Activated CD8-positive, alpha-beta memory T cell treated with anti-CD3 and anti-CD28 coated beads, Interleukin-2, amount 50 U/mL, for 24 hours (primary cell): Measurements from ENCODE around the gene IGSF9.
"Not testable (repeated sequence)": the region's sequence is repeated elsewhere in the genome, so short reads cannot be mapped to it uniquely, and the experiment has no call there.

Experiments
- DNase-seq: peaks from one replicate; pipeline ENCODE4 v3.0.0-alpha.2; 2020; ENCODE audit errors: extremely low read depth

IGSF9 gene

DNA sequence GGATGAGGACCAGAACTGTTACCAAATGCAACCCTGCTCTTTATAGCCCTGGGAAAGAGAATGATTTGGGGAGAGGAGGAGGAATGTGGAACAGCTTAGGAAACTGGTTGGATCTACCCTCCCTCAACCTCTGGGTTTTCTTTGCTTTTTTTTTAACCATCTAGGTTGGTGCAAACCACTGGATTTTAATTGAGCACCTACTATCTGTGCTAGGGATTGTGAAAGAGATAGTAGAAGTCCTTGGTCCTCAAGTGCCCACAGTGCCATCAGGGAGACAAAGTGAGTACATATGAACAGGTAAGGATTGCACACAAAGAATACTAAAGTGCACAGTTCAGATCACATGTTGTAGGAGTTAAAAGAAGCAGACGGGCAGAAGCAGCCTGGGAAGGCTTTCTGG, 24.8 kb downstream of the IGSF9 start:
- no peak for DNase-seq

- DNase-seq: no peak
Observed at GRCh38 chr1:159920202-159920601, 25.2 kb downstream of the IGSF9 start.

GRCh38 chr1:159919236-159919865, 26.1 kb downstream of the IGSF9 start:
- no peak for DNase-seq

GRCh38 chr1:159918352-159919200, 26.8 kb downstream of the IGSF9 start:
- DNase-seq: no peak

DNA sequence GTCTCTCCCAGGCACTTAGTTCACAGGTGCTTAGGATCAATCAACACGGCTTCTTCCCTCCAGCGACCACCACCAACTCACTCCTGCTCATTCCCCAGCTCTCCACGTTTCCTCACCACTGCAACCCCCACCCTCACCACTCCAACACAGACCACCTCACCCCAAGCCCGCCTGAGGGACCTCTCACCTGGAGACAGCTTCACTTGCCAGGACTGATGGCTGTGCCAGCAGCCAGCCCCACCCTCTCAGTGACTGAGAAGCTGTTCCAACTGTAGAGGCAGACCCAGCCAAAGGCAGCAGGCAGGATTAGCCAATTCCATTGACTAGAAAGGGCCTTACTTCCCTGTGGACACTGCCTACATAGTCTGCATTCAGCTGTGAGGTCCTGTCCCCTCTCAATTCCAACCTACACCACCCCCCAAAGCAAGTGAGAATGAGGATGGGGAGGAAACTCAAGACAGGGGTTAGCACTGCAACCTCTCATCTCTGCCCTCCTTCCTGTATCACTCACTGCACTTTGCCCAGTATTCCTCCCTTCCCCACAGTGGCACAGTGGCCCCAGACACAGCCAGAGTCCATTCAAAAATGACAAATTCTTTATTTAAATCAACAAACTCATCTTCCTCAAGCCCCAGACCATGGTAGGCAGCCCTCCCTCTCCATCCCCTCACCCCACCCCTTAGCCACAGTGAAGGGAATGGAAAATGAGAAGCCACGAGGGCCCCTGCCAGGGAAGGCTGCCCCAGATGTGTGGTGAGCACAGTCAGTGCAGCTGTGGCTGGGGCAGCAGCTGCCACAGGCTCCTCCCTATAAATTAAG, 27.7 kb downstream of the IGSF9 start:
- no peak for DNase-seq

GRCh38 chr1:159916242-159917051, 29.0 kb downstream of the IGSF9 start:
- no peak for DNase-seq

DNA sequence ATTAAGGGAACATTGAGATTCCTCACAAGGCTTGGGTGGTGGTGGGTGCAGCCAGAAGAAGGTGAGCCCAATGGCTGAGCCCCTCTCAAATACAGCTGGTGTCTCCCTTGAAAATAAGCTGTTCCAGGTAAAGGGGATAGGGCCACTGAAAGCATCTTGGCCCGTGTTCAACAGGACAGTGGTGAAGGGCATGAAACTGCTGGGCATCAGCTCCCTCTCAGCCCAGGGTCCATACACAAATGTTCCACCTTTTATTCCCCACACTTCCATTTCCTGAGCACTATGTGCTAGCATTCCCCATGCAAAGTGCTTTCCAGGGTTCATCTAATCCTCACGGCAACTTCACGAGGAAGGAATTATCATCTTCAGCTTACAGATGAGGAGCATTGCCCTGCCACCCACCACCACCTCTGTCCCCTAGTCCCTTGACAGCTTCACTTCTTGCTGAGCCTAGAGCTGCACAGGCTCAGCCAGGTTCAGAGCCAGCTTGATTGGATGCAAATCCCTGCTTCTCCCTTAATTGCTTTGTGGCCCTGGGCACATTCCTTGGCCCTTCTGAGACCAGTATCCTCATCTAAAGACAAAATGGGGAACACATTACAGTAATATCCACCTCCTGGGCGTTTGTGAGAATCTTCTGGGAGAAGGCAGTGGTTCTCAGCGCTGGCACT, 29.7 kb downstream of the IGSF9 start:
- no peak for DNase-seq

- DNase-seq: no peak
Observed at GRCh38 chr1:159914252-159915018, 31.0 kb downstream of the IGSF9 start.

DNA sequence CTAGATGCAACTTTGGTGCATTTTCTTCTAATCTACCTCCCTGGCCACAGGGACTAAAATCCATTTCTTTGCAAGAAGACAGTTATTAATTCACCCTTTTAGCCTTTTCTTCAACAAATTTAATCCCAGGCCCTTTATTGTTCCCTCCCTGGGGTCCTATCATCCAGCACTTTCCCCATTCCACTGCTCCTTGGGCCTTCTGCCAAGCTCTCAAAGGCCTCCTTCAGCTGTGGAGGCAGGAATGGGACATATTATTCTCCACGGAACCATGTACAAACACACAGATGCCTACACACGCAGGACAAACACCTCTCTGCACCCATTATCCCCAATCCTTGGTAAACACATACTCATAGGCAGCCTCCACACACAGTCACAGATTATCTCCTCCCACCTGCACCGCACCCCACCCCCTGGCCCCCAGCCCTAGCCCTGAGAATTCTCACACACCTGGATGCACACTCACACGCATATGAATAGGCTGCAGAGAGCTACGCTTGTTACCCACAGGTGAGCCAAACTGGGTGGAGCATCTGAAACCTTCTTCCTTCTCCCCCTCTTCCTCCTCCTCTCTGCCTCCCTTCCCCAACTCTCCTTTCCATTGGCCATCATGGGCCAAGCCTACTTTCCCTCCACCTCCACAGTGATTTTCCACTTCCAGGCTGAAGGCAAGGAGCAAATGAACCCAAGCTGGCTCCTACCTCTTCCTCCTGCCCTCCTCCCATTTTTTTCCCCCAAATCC, 31.8 kb downstream of the IGSF9 start:
- DNase-seq: no peak

GRCh38 chr1:159911326-159912070, 33.9 kb downstream of the IGSF9 start:
- no peak for DNase-seq

DNA sequence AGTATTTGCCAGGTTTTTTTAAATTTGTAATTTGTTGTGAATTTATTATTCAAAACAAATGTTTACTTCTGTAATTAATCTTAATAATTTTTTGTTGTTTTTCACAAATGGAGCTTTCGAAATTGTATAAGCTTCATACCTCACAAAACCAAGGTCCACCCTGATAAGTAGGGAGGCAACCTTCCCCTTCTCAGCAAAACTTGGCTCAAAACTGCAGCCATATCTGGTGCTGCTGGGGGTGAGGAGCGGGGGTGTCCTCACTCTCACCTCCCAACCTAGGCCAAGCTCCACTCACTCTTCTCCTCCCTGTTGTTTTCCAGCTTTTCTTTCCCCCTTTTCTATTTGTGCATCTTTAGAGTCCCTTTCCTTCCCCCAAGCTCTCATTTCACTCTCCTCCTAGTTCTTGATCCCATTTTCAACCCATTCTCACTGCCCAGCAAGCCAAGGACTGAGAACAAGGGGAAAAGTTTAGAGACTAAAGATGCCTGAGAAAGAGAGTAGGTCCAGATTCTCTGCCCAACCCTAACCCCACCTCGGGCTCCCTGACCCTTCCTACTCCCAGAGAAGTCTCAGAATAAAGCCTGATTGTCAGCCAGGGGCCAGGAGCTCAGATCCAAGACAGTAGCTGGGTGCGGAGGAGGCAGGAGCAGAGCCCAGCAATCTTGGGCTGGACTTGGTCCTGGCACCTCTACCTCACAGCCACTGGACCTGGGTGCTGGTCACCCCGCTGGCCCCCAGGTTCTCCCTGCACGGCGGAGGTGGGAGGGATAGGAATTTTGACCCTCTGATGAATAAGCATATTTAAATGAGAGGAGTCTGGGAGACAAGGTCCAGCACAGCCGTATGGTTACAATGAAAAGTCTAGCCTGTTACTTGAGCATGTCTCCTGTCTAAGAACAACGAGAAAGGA, 37.1 kb downstream of the IGSF9 start:
- DNase-seq: no peak

- no peak for DNase-seq
Observed at GRCh38 chr1:159906960-159907359, 38.5 kb downstream of the IGSF9 start.

DNA sequence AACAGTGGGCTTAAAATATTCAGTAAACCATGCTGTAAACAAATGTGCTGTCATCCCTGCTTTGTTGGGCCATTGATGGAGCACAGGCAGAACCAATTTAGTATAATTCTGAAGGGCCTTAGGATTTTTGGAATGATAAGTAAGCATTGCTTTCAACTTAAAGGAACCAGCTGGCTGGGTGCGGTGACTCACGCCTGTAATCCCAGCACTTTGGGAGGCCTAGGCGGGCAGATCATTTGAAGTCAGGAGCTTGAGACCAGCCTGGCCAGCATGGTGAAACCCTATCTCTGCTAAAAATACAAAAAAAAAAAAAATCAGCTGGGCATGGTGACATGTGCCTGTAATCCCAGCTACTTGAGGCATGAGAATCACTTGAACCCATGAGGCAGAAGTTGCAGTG, 41.4 kb downstream of the IGSF9 start:
- DNase-seq: not testable (repeated sequence)

- no peak for DNase-seq
Observed at GRCh38 chr1:159902541-159902940, 42.9 kb downstream of the IGSF9 start.

- DNase-seq: no peak
Observed at GRCh38 chr1:159900755-159901360, 44.6 kb downstream of the IGSF9 start.

GRCh38 chr1:159900086-159900680, 45.2 kb downstream of the IGSF9 start, which contains the start of gene CFAP45:
Gene CFAP45 (minus strand): TSS chr1:159900165. CDS start chr1:159900098, 67 bp downstream.
- DNase-seq: no peak

DNA sequence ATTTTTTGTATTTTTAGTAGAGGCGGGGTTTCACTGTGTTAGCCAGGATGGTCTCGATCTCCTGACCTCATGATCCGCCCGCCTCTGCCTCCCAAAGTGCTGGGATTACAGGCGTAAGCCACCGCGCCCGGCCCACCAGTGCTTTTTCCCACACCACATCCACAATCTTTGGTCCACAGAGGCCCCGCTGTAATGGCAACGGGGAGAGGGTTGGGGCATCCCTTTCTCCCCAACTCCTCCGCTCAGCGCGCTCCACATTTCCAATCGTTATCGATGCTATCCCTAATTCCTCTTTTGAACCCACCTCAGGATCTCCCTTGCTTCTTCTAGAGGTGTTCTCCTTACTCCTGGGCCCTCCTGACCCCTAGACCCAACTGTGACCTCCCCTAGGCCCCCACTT, 45.8 kb downstream of the IGSF9 start:
- not testable (repeated sequence) for DNase-seq
